Measurements from ENCODE around the gene HS6ST3.

GRCh38 chr13:96068729-96069128 is 21.2 kb upstream of the HS6ST3 start:
- TF ChIP-seq POLR2A (IDR thresholded peaks at IDR 0.05) (no peak), CTCF (IDR thresholded peaks at IDR 0.05 in 4 of 5, conservative IDR thresholded peaks at IDR 0.05 in 1 of 5) (no peak)
